GM12874 (cell line): Measurements from ENCODE around the gene SLC26A9.
A peak's percentile ranks its signal among the peaks of the same experiment; 100 is the strongest.

Experiments
- CTCF ChIP-seq: IDR thresholded peaks from 2 replicates; pipeline ENCODE4 v1.5.1; 2011; ENCODE audit warnings: low read depth, mild to moderate bottlenecking, control low read depth, low read length, moderate library complexity; ENCODE audit not compliant: insufficient read depth

Gene SLC26A9

GRCh38 chr1:205923651-205924459 lies 19.4 kb downstream of the SLC26A9 start:
- no peak for TF ChIP-seq CTCF

GRCh38 chr1:205922806-205923205 lies 20.4 kb downstream of the SLC26A9 start:
- TF ChIP-seq CTCF: no peak

- no peak for TF ChIP-seq CTCF
Measured at GRCh38 chr1:205922314-205922713, 20.9 kb downstream of the SLC26A9 start.

GRCh38 chr1:205921570-205921909 lies 21.7 kb downstream of the SLC26A9 start:
- no peak for TF ChIP-seq CTCF

GRCh38 chr1:205920861-205921569 lies 22.2 kb downstream of the SLC26A9 start:
- no peak for TF ChIP-seq CTCF

GRCh38 chr1:205920159-205920558 lies 23.1 kb downstream of the SLC26A9 start:
- no peak for TF ChIP-seq CTCF

GRCh38 chr1:205918955-205919746 lies 24.1 kb downstream of the SLC26A9 start:
- TF ChIP-seq CTCF: peak; percentile 86
